Uterus (tissue), 4 donors: ENCODE measurements around the gene TOMT. TPM values are rescaled to one million over a fixed set of nuclear protein-coding genes. Genes with fewer than 3 reads are reported as not detected.
A peak's percentile ranks its signal among the peaks of the same experiment; 100 is the strongest.

Experiments
- DNase-seq, 2 donors: peaks; one replicate each; pipeline ENCODE4 v3.0.0-alpha.2; 2019 to 2020
- H3K27ac ChIP-seq, 2 donors: fragments of 200-600 bp; sonication (generic); 1 replicate in 1 of 2; 2 replicates in 1 of 2; pipeline ENCODE4 v1.5.1; 2016 to 2018
- H3K27me3 ChIP-seq, 2 donors: fragments of 200-600 bp; sonication (generic); one replicate each; pipeline ENCODE4 v1.5.1; 2018 to 2019; ENCODE audit warnings: control low read depth in 1 of 2
- H3K36me3 ChIP-seq, 2 donors: fragments of 200-600 bp; sonication (generic); one replicate each; pipeline ENCODE4 v1.5.1; 2019; ENCODE audit warnings: control low read depth in 1 of 2
- H3K4me1 ChIP-seq, 2 donors: fragments of 200-600 bp; sonication (generic); one replicate each; pipeline ENCODE4 v1.5.1; 2018 to 2019; ENCODE audit warnings: control low read depth in 1 of 2
- H3K4me3 ChIP-seq, 2 donors: fragments of 200-600 bp; sonication (generic); 1 replicate in 1 of 2; 2 replicates in 1 of 2; pipeline ENCODE4 v1.5.1; 2018 to 2019; ENCODE audit warnings: mild to moderate bottlenecking in 1 of 2
- H3K9me3 ChIP-seq, 2 donors: fragments of 200-600 bp; sonication (generic); one replicate each; pipeline ENCODE4 v1.5.1; 2019; ENCODE audit warnings: control low read depth in 1 of 2
- POLR2A ChIP-seq, 2 donors: fragments of 450-650 bp; IDR thresholded peaks; one replicate each; pipeline ENCODE4 v1.6.1; 2016; ENCODE audit warnings: antibody characterized with exemption in 2 of 2, mild to moderate bottlenecking in 1 of 2, moderate library complexity in 1 of 2
- intact Hi-C: fragments of 100-400 bp; cut with DNase I; formaldehyde crosslinking; loops from one replicate; pipeline ENCODE4 v1.15.1; 2023; ENCODE audit warnings: low total_unique reads
- total RNA-seq, 4 donors: library from RNA; depleted of rRNA in 3 of 4; stranded (reverse); fragments of >200 nt in 3 of 4; gene quantifications; one replicate each; pipeline versions ENCODE4 v1.1.0 to v1.2.4, GENCODE V29; 2014 to 2023
- TF ChIP-seq, protein P1 (sequence below), 4 experiments: fragments of 200-600 bp in 2 of 4; fragments of 450-650 bp in 2 of 4; sonication (generic) in 2 of 4; IDR thresholded peaks; one replicate each; pipeline ENCODE4 v1.5.1; 2016 to 2019; ENCODE audit warnings: antibody characterized with exemption in 4 of 4, mild to moderate bottlenecking in 2 of 4, moderate library complexity in 1 of 4
- donor health status: DM: yes; HTN: yes; CAD: no.

Gene TOMT
- total RNA-seq, 4 donors from 2014 or later = not detected

DNA sequence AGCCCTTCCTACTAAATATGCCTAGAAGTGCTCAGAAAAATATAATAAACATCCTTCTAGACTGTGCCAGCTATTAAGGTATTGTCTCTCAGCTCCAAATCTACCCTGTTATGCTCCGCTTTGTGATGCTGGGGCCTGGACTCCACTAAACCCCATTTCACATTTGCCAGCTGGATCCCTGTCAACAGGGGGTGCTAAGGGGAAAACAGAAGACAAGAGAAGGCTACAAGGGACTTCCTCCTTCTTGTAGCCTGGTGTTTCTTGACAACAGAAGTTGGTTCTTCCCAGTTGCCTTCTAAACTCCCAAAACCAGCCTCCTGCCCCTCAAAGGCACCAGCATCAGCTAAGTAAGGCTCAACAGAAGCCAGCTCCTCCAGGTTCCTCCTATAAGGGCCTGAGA is 30.6 kb upstream of the TOMT start:
- Histone ChIP-seq H3K27ac (no peak overlapping the region), H3K9me3 (no peaks in the 10 kb centered on the region), H3K4me3 (no peak overlapping the region), H3K36me3 (no peaks in the 10 kb centered on the region), H3K27me3 (no peaks in the 10 kb centered on the region), H3K4me1 (peaks cover 0 to 4% of the 10 kb centered on the region in 2 donors)
- no peak for DNase-seq
- TF ChIP-seq POLR2A (IDR thresholded peaks at IDR 0.05) = no peak
- TF ChIP-seq, protein P1, sequence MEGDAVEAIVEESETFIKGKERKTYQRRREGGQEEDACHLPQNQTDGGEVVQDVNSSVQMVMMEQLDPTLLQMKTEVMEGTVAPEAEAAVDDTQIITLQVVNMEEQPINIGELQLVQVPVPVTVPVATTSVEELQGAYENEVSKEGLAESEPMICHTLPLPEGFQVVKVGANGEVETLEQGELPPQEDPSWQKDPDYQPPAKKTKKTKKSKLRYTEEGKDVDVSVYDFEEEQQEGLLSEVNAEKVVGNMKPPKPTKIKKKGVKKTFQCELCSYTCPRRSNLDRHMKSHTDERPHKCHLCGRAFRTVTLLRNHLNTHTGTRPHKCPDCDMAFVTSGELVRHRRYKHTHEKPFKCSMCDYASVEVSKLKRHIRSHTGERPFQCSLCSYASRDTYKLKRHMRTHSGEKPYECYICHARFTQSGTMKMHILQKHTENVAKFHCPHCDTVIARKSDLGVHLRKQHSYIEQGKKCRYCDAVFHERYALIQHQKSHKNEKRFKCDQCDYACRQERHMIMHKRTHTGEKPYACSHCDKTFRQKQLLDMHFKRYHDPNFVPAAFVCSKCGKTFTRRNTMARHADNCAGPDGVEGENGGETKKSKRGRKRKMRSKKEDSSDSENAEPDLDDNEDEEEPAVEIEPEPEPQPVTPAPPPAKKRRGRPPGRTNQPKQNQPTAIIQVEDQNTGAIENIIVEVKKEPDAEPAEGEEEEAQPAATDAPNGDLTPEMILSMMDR (IDR thresholded peaks at IDR 0.05) = no peak
- intact Hi-C loops = loop anchor here (5.0 kb wide), 1 partner anchor 33 kb away; no protein-coding TSS in a partner anchor

DNA sequence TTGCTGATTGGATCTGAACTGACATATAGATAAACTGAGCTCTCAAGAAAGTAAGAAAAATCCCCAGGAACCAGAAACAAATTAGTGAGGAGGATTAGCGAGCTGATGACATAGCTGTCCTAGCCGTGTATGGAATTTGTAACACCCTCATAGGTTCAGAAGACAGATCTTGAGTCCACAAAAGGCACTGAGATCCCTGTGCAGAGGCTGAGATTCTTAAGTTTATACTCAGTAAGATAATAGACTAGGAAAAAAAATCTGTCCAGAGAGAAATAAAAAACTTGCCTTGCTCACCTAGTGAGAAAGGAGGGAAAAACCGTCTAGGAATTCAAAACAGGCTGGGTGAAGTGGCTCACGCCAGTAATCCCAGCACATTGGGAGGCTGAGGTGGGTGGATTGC is 30.0 kb upstream of the TOMT start:
- no peak overlapping the region for H3K4me3 ChIP-seq
- no peak overlapping the region for H3K27ac ChIP-seq
- no peaks in the 10 kb centered on the region for H3K9me3 ChIP-seq
- TF ChIP-seq, protein P1 (IDR thresholded peaks at IDR 0.05) = no peak
- TF ChIP-seq POLR2A (IDR thresholded peaks at IDR 0.05) = no peak
- H3K27me3 ChIP-seq = no peaks in the 10 kb centered on the region
- no peaks in the 10 kb centered on the region for H3K4me1 ChIP-seq
- intact Hi-C loops = loop anchor here (5.0 kb wide), 1 partner anchor 33 kb away; no protein-coding TSS in a partner anchor
- no peaks in the 10 kb centered on the region for H3K36me3 ChIP-seq
- no peak for DNase-seq

DNA sequence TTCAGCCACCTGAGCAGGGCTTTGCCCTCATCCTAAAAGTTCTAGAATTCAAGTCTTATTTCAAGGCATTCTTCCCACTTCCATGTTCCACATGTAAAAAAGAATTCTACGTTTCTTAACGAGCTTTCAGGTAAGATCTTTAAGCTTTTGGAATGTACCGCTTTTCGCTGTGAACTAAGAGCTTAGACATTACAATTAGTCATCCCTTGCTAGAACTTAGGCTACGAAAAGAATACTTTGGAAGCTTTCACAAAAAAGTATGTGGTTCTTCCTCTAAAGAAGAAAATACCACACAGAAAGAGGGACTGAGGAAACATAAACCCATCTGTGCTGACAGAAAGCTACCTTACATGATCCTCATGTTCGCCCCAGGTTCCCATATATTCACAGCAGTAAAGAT is 27.2 kb upstream of the TOMT start:
- no peaks in the 10 kb centered on the region for H3K9me3 ChIP-seq
- no peak overlapping the region for H3K4me3 ChIP-seq
- H3K4me1 ChIP-seq = no peaks in the 10 kb centered on the region
- no peak for DNase-seq
- peak overlapping the region; percentile 88 to 91 for H3K27ac ChIP-seq
- TF ChIP-seq, protein P1 (IDR thresholded peaks at IDR 0.05) = no peak
- no peak for TF ChIP-seq POLR2A (IDR thresholded peaks at IDR 0.05)
- H3K36me3 ChIP-seq = no peaks in the 10 kb centered on the region
- intact Hi-C loops = loop anchor here (5.0 kb wide), 1 partner anchor 36 kb away; no protein-coding TSS in a partner anchor
- H3K27me3 ChIP-seq = no peaks in the 10 kb centered on the region

DNA sequence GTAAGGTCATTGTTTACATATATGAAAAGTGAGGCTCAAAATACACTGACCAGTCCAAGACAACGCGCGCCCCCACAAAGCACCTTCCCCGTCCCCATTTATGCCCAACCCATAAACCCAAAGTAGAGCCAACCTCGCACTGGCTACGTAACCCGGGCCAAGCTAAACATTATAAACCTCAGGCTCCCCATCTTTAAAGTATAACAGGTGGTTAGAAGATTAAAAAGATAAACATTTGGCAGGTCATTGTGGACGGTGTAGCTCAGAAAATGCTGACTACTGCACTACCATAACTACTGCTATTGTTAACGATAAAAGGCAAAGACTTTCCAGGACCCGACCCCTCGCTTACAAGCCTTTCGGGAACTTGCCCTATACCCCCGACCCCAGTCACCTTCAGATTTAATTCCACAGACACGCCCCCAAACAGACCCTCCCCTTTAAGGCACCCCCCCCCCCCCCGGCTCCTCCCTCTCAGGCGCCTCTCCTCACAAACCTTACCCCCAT is 25.9 kb upstream of the TOMT start:
- Histone ChIP-seq H3K27me3 (no peaks in the 10 kb centered on the region), H3K36me3 (no peaks in the 10 kb centered on the region), H3K4me3 (peak overlapping the region; percentile 79 to 82), H3K27ac (peak overlapping the region; percentile 88 to 91), H3K9me3 (no peaks in the 10 kb centered on the region), H3K4me1 (no peaks in the 10 kb centered on the region)
- TF ChIP-seq POLR2A (IDR thresholded peaks at IDR 0.05) = no peak
- TF ChIP-seq, protein P1 (IDR thresholded peaks at IDR 0.05) = no peak
- no peak for DNase-seq
- intact Hi-C loops = loop anchor here (5.0 kb wide), 1 partner anchor 38 kb away; no protein-coding TSS in a partner anchor

DNA sequence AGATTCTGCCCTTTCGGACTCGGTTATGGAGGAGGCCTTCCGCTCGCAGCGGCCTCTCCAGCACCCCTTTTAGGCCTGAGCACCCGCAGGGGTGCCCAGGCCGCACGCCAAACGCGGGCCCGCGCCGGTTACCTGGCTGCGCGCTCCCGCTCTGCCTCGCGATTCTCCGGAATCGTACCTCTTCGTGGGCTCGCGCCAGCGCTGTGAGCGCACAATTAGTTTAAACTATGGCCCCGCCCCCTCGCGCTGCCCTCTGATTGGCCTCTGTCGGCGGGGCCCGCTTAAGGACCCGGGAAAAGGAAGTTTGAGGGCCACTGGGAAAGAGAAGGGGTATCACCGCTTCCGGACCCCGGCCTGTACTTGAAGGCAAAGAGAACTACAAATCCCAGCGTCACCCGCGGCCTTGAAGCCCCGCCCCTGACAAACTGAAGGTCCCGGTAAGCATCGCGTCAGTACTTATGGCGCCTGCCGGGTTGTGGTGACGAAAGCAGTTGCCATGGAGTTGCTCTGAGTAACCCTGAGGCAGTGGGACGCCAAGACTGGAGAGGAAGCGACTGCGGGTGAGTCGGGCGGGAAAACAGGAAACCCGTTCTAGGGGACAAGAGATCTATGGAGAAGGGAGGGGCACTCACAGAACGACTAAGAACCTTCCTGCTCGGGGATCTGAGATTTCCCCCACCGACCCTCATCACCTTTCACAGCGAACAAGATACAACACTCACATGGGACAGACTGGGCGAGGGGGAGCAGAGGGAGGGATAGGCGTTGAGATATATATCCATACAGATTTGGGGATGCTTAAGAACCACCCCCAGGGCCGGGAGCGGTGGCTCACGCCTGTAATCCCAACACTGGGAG is 25.2 kb upstream of the TOMT start, which contains the start of the genes LRRC51 and NUMA1:
Gene LRRC51 (plus strand): TSS at position 525 of the 858 bp plus-strand sequence. CDS start 8,234 bp downstream, outside the sequence.
Gene NUMA1 (minus strand): TSS at position 217 of the 858 bp plus-strand sequence. CDS start 44,599 bp downstream, outside the sequence.
- intact Hi-C loops = no loop called here
- Histone ChIP-seq H3K9me3 (no peaks in the 10 kb centered on the region), H3K27ac (peak within 1 kb of the TSS; percentile 88 to 91), H3K36me3 (no peaks in the 10 kb centered on the region), H3K4me3 (peak within 1 kb of the TSS; percentile 79 to 82), H3K4me1 (no peaks in the 10 kb centered on the region), H3K27me3 (no peaks in the 10 kb centered on the region)
- peak; percentile 100 for DNase-seq
- peak; percentile 40 to 61 for TF ChIP-seq POLR2A (IDR thresholded peaks at IDR 0.05)
- TF ChIP-seq, protein P1 (IDR thresholded peaks at IDR 0.05) = no peak
